Measurements from ENCODE around the gene KRT8. TPM values are rescaled to one million over a fixed set of nuclear protein-coding genes. Genes with fewer than 3 reads are reported as not detected.
"Not testable (repeated sequence)": the region's sequence is repeated elsewhere in the genome, so short reads cannot be mapped to it uniquely, and the experiment has no call there.

The KRT8 gene
- polyA plus RNA-seq, 1 experiment = 18.2 TPM

GRCh38 chr12:52892207-52892852, 12.5 kb downstream of the KRT8 start:
- peaks cover 5% of the 10 kb centered on the region for H3K27me3 ChIP-seq (ENCODE audit: control insufficient read depth, insufficient read depth, low read length)
- ChIA-PET CTCF (interaction anchor here (0.6 to 0.9 kb wide), 2 partner anchors 13 to 88 kb away, joined by 3 read pairs; no protein-coding TSS in a partner anchor), POLR2A (no interaction called here)
- H3K4me3 ChIP-seq (ENCODE audit: low read depth, low read length) = no peak overlapping the region
- no peaks in the 10 kb centered on the region for H3K9me3 ChIP-seq (ENCODE audit: control insufficient read depth, insufficient read depth, low read length)
- no peak overlapping the region for H3K27ac ChIP-seq (ENCODE audit: low read depth, low read length)
- TF ChIP-seq CTCF (IDR thresholded peaks at IDR 0.05; ENCODE audit: low read depth, low read length) = no peak
- no peak for DNase-seq (ENCODE audit: low read depth, low spot score)

GRCh38 chr12:52891044-52891443, 13.8 kb downstream of the KRT8 start:
- TF ChIP-seq CTCF (IDR thresholded peaks at IDR 0.05; ENCODE audit: low read depth, low read length) = no peak
- CTCF ChIA-PET = no interaction called here
- POLR2A ChIA-PET = no interaction called here
- Histone ChIP-seq H3K9me3 (ENCODE audit: control insufficient read depth, insufficient read depth, low read length) (no peaks in the 10 kb centered on the region), H3K4me3 (ENCODE audit: low read depth, low read length) (no peak overlapping the region), H3K27me3 (ENCODE audit: control insufficient read depth, insufficient read depth, low read length) (peaks cover 5% of the 10 kb centered on the region), H3K27ac (ENCODE audit: low read depth, low read length) (no peak overlapping the region)
- DNase-seq (ENCODE audit: low read depth, low spot score) = no peak

GRCh38 chr12:52890417-52890816, 14.5 kb downstream of the KRT8 start:
- H3K9me3 ChIP-seq (ENCODE audit: control insufficient read depth, insufficient read depth, low read length) = no peaks in the 10 kb centered on the region
- POLR2A ChIA-PET = no interaction called here
- no peak overlapping the region for H3K27ac ChIP-seq (ENCODE audit: low read depth, low read length)
- H3K27me3 ChIP-seq (ENCODE audit: control insufficient read depth, insufficient read depth, low read length) = peaks cover 5% of the 10 kb centered on the region
- TF ChIP-seq CTCF (IDR thresholded peaks at IDR 0.05; ENCODE audit: low read depth, low read length) = no peak
- CTCF ChIA-PET = interaction anchor here (1.7 to 15.3 kb wide), 2 partner anchors 10 to 92 kb away, joined by 6 to 1204 read pairs; no protein-coding TSS in a partner anchor
- no peak overlapping the region for H3K4me3 ChIP-seq (ENCODE audit: low read depth, low read length)
- no peak for DNase-seq (ENCODE audit: low read depth, low spot score)

GRCh38 chr12:52884526-52885293, 20.2 kb downstream of the KRT8 start:
- DNase-seq (ENCODE audit: low read depth, low spot score) = no peak
- ChIA-PET POLR2A (interaction anchor here (1.9 kb wide), 1 partner anchor 96 kb away, joined by 7 read pairs; no protein-coding TSS in a partner anchor), CTCF (interaction anchor here (0.6 to 15.3 kb wide), 69 partner anchors 10 to 1451 kb away, joined by 3 to 1204 read pairs (median 4); partner anchors contain the start of genes EIF4B, KRT18 and KRT8)
- Histone ChIP-seq H3K9me3 (ENCODE audit: control insufficient read depth, insufficient read depth, low read length) (no peaks in the 10 kb centered on the region), H3K4me3 (ENCODE audit: low read depth, low read length) (no peak overlapping the region), H3K27me3 (ENCODE audit: control insufficient read depth, insufficient read depth, low read length) (no peaks in the 10 kb centered on the region), H3K27ac (ENCODE audit: low read depth, low read length) (no peak overlapping the region)
- TF ChIP-seq CTCF (IDR thresholded peaks at IDR 0.05; ENCODE audit: low read depth, low read length) = peak; percentile 96

GRCh38 chr12:52880499-52880898, 24.4 kb downstream of the KRT8 start:
- H3K9me3 ChIP-seq (ENCODE audit: control insufficient read depth, insufficient read depth, low read length); H3K27me3 ChIP-seq (ENCODE audit: control insufficient read depth, insufficient read depth, low read length); POLR2A ChIA-PET; H3K4me3 ChIP-seq (ENCODE audit: low read depth, low read length); H3K27ac ChIP-seq (ENCODE audit: low read depth, low read length); DNase-seq (ENCODE audit: low read depth, low spot score): not testable (repeated sequence)
- CTCF ChIA-PET = interaction anchor here (0.5 to 15.3 kb wide), 34 partner anchors 9 to 857 kb away, joined by 3 to 1204 read pairs (median 9); no protein-coding TSS in a partner anchor

Data from AG04450 (cell line).